Mesendoderm (in vitro differentiated cells): ENCODE results near the gene PLP1.
"Not testable (repeated sequence)": the region's sequence is repeated elsewhere in the genome, so short reads cannot be mapped to it uniquely, and the experiment has no call there.

Source experiments
- DNase-seq: peaks from one replicate; pipeline ENCODE4 v3.0.0; 2013
- H2AK5ac ChIP-seq: 2 replicates; pipeline ENCODE4 v1.6.1; 2013; ENCODE audit warnings: low read length, inconsistent platforms
- H2BK120ac ChIP-seq: 2 replicates; pipeline ENCODE4 v1.6.1; 2013; ENCODE audit warnings: low read depth, mild to moderate bottlenecking, low read length, moderate library complexity, mixed read lengths
- H2BK15ac ChIP-seq: replicated peaks from 2 replicates; pipeline ENCODE4 v1.6.1; 2013; ENCODE audit warnings: low read depth, mild to moderate bottlenecking, moderate library complexity
- H2BK5ac ChIP-seq: 2 replicates; pipeline ENCODE4 v1.6.1; 2013; ENCODE audit warnings: low read length, inconsistent platforms
- H3K18ac ChIP-seq: 2 replicates; pipeline ENCODE4 v1.6.1; 2013; ENCODE audit warnings: mild to moderate bottlenecking, low read length, mixed read lengths
- H3K23ac ChIP-seq: one replicate; pipeline ENCODE4 v1.6.1; 2013; ENCODE audit warnings: low read length
- H3K27ac ChIP-seq: 2 replicates; pipeline ENCODE4 v1.5.1; 2013; ENCODE audit warnings: low read depth, mild to moderate bottlenecking, inconsistent platforms, low read length, moderate library complexity
- H3K27me3 ChIP-seq: 2 replicates; pipeline ENCODE4 v1.6.1; 2013; ENCODE audit warnings: low read length, control low read depth, mild to moderate bottlenecking, inconsistent platforms; ENCODE audit not compliant: insufficient read depth, poor library complexity
- H3K36me3 ChIP-seq: 2 replicates; pipeline ENCODE4 v1.6.1; 2013; ENCODE audit warnings: low read length, inconsistent platforms; ENCODE audit not compliant: control insufficient read depth, insufficient read depth
- H3K4ac ChIP-seq: one replicate; pipeline ENCODE4 v1.6.1; 2013; ENCODE audit warnings: low read depth, mild to moderate bottlenecking, low read length, moderate library complexity
- H3K4me1 ChIP-seq: 2 replicates; pipeline ENCODE4 v1.6.1; 2013; ENCODE audit warnings: low read depth, low read length, inconsistent platforms; ENCODE audit not compliant: control insufficient read depth
- H3K4me2 ChIP-seq: 2 replicates; pipeline ENCODE4 v1.6.1; 2013; ENCODE audit warnings: low read length
- H3K4me3 ChIP-seq: 2 replicates; pipeline ENCODE4 v1.5.1; 2013; ENCODE audit warnings: mild to moderate bottlenecking, low read length
- H3K56ac ChIP-seq: one replicate; pipeline ENCODE4 v1.6.1; 2013; ENCODE audit warnings: low read length
- H3K79me1 ChIP-seq: 2 replicates; pipeline ENCODE4 v1.6.1; 2013; ENCODE audit warnings: low read length, inconsistent platforms
- H3K79me2 ChIP-seq: 2 replicates; pipeline ENCODE4 v1.6.1; 2013; ENCODE audit warnings: mild to moderate bottlenecking, low read length; ENCODE audit not compliant: control insufficient read depth, insufficient read depth
- H3K9ac ChIP-seq: 2 replicates; pipeline ENCODE4 v1.6.1; 2013; ENCODE audit warnings: low read length, inconsistent platforms
- H4K5ac ChIP-seq: one replicate; pipeline ENCODE4 v1.6.1; 2013; ENCODE audit warnings: low read length
- H4K8ac ChIP-seq: one replicate; pipeline ENCODE4 v1.6.1; 2013; ENCODE audit warnings: low read depth, mild to moderate bottlenecking, control low read depth, low read length, moderate library complexity
- WGBS: extraction: QIAGEN DNeasy Blood & Tissue Kit; methylation state at CpG from one replicate; pipeline ENCODE4 v1.1.7; 2013; ENCODE audit warnings: low lambda C conversion rate, missing lambda C conversion rate; ENCODE audit not compliant: insufficient coverage; ENCODE audit errors: extremely low coverage; 5-methylcytosine and 5-hydroxymethylcytosine counted together

PLP1 gene

DNA sequence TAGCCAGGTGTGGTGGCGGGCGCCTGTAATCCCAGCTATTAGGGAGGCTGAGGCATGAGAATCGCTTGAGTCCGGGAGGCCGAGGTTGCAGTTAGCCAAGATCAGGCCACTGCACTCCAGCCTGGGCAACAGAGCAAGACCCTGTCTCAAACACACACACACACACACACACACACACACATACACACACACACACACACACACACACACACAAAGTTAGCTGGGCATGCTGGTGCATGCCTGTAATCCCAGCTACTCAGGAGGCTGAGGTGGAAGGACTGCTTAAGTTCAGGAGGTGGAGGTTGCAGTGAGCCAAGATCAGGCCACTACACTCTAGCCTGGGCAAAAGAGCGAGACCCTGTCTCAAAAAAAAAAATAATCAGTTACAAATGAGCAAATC is 44.2 kb downstream of the PLP1 start:
- not testable (repeated sequence) for H2BK120ac ChIP-seq, H2BK15ac ChIP-seq, H3K36me3 ChIP-seq, H3K79me2 ChIP-seq, H4K8ac ChIP-seq, H2AK5ac ChIP-seq, H3K27ac ChIP-seq, H3K9ac ChIP-seq, DNase-seq, H3K4ac ChIP-seq, H3K27me3 ChIP-seq, H2BK5ac ChIP-seq, H3K4me1 ChIP-seq, H3K56ac ChIP-seq, H3K4me3 ChIP-seq, H3K4me2 ChIP-seq, H4K5ac ChIP-seq, H3K23ac ChIP-seq, H3K79me1 ChIP-seq, H3K18ac ChIP-seq
- WGBS: no CpG with 5 or more reads among the region's 6 CpGs

DNA sequence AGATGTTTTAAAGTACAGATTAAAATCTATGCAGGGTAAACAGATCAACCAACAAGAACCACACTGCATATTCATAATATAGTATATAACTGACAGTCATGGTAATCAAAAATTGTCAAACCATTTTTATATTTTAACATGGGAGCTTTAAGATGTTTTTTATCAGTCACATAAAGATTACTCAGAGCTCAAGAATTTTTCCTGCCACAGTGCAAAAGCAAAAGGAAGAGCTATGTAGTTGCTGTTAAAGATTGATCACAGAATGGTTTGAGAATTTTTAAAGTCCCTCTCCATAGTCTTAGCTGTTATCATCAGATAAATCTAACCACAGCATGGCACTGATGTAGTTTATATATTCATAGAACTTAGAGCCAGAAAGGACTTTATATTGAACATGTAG is 47.0 kb downstream of the PLP1 start:
- H3K18ac ChIP-seq: no peak overlapping the region
- H2BK5ac ChIP-seq: no peak overlapping the region
- H3K4me2 ChIP-seq: no peak overlapping the region
- no peak overlapping the region for H3K4me3 ChIP-seq
- no peak overlapping the region for H3K4ac ChIP-seq
- no peak overlapping the region for H3K56ac ChIP-seq
- H2BK15ac ChIP-seq: no peak overlapping the region
- H2BK120ac ChIP-seq: no peak overlapping the region
- H3K36me3 ChIP-seq: no peaks in the 10 kb centered on the region
- no peak overlapping the region for H3K9ac ChIP-seq
- DNase-seq: no peak
- H4K5ac ChIP-seq: no peak overlapping the region
- H3K27me3 ChIP-seq: no peaks in the 10 kb centered on the region
- H3K27ac ChIP-seq: no peak overlapping the region
- H3K23ac ChIP-seq: no peak overlapping the region
- no peaks in the 10 kb centered on the region for H3K79me1 ChIP-seq
- H3K79me2 ChIP-seq: no peaks in the 10 kb centered on the region
- no peak overlapping the region for H4K8ac ChIP-seq
- no peaks in the 10 kb centered on the region for H3K4me1 ChIP-seq
- no peak overlapping the region for H2AK5ac ChIP-seq

DNA sequence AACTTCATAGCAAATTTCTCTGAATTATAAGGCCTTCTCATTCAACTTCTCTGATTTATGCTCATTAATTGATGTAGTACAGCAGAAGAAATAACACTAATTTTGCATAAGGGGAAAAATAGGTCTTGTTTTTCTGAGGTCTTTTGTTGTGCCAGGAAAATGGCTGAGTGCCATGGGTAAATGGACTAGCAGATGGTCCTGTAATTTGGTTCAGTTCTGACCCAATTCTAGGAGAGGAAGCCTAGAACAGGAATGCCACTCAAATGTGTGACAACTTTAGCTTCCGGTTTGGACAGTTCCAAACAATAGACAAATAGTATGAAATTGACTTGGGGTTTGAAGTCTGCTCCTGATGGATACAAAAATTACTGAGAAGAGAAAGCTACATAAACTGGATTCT is 49.2 kb downstream of the PLP1 start:
- H2AK5ac ChIP-seq: no peak overlapping the region
- H3K36me3 ChIP-seq: no peaks in the 10 kb centered on the region
- H3K4me3 ChIP-seq: no peak overlapping the region
- no peak overlapping the region for H4K5ac ChIP-seq
- no peak overlapping the region for H3K27ac ChIP-seq
- H3K27me3 ChIP-seq: no peaks in the 10 kb centered on the region
- no peak overlapping the region for H2BK120ac ChIP-seq
- no peaks in the 10 kb centered on the region for H3K4me1 ChIP-seq
- no peaks in the 10 kb centered on the region for H3K79me2 ChIP-seq
- no peak overlapping the region for H3K4ac ChIP-seq
- no peak overlapping the region for H4K8ac ChIP-seq
- no CpG with 5 or more reads among the region's 1 CpG for WGBS
- no peak for DNase-seq
- no peak overlapping the region for H2BK15ac ChIP-seq
- no peak overlapping the region for H3K23ac ChIP-seq
- H2BK5ac ChIP-seq: no peak overlapping the region
- no peak overlapping the region for H3K56ac ChIP-seq
- no peak overlapping the region for H3K4me2 ChIP-seq
- no peaks in the 10 kb centered on the region for H3K79me1 ChIP-seq
- H3K9ac ChIP-seq: no peak overlapping the region
- H3K18ac ChIP-seq: no peak overlapping the region

DNA sequence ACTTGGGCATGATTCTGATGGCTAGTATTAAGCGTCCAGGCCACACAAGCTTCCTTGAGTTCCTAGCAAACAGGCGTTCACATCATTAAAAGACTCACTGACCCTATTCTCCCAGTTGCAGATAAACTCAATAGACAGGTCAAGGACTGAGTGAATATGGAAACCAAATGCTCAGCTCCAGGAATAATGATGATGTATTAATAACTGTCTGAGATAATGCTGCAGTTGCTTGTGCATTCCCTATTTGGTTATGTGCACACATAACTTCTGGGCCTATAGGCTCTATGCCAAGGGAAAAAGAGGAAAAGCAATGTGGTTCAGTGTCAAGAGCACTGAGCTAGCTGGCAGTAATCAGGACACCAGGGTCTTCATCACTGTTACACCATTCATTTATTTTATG is 51.9 kb downstream of the PLP1 start:
- Histone ChIP-seq H2BK5ac (no peak overlapping the region), H3K27ac (no peak overlapping the region), H3K79me2 (no peaks in the 10 kb centered on the region), H2AK5ac (no peak overlapping the region), H2BK15ac (no peak overlapping the region), H3K23ac (no peak overlapping the region), H3K4me3 (no peak overlapping the region), H4K5ac (no peak overlapping the region), H3K4me1 (no peaks in the 10 kb centered on the region), H3K56ac (no peak overlapping the region), H4K8ac (no peak overlapping the region), H3K4ac (no peak overlapping the region), H3K9ac (no peak overlapping the region), H3K27me3 (no peaks in the 10 kb centered on the region), H2BK120ac (no peak overlapping the region), H3K79me1 (no peaks in the 10 kb centered on the region), H3K36me3 (no peaks in the 10 kb centered on the region), H3K4me2 (no peak overlapping the region), H3K18ac (no peak overlapping the region)
- no peak for DNase-seq
- WGBS: no CpG with 5 or more reads among the region's 2 CpGs

DNA sequence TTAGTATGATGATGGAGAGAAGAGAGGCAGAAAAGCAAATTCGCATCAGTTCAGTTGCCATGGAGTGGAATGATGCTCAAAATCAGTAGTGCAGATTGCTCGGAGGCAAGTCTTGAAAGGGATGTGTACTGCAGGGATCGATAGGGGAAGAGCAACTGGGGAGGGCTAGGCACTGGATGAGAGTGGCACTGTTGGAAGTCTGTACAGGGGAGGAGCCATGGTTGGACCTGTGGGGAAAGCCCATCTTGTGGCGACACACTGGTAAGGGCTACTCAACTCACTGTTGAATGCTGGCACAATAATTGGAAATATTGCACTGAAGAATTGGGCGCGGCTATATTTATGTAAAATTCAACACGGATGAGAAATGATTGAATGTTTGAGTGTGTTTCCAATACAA is 54.2 kb downstream of the PLP1 start:
- no peaks in the 10 kb centered on the region for H3K27me3 ChIP-seq

DNA sequence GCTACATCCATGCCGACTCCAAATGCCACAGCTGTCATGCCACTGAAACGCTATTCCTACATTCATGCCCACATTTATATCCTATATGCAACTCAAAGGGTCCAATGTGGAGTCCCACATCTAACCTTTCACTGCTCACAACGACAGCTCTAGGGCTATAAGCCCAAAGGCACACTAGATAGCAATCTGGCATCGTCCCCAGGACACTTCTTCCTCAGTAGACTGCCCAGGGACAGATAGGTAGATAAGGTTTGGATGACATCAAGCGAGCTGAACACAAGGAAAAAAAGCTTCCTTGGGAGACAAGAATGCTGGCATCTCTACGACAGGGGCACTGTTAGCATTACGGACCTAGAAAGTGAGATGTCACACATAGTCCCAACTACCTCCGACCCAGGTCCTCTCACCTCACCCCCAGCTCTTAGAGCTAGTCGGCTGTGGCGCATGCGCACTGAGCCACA is 54.7 kb downstream of the PLP1 start:
- H4K8ac ChIP-seq: no peak overlapping the region
- no peak overlapping the region for H3K4me2 ChIP-seq
- no peak overlapping the region for H3K4ac ChIP-seq
- WGBS: no CpG with 5 or more reads among the region's 11 CpGs
- no peak overlapping the region for H4K5ac ChIP-seq
- H3K27ac ChIP-seq: no peak overlapping the region
- no peak overlapping the region for H2BK5ac ChIP-seq
- no peak overlapping the region for H2AK5ac ChIP-seq
- H3K79me2 ChIP-seq: no peaks in the 10 kb centered on the region
- no peak overlapping the region for H2BK120ac ChIP-seq
- H3K36me3 ChIP-seq: no peaks in the 10 kb centered on the region
- no peaks in the 10 kb centered on the region for H3K79me1 ChIP-seq
- no peak overlapping the region for H3K18ac ChIP-seq
- no peaks in the 10 kb centered on the region for H3K4me1 ChIP-seq
- no peak overlapping the region for H3K23ac ChIP-seq
- no peaks in the 10 kb centered on the region for H3K27me3 ChIP-seq
- no peak for DNase-seq
- H2BK15ac ChIP-seq: no peak overlapping the region
- no peak overlapping the region for H3K4me3 ChIP-seq
- H3K56ac ChIP-seq: no peak overlapping the region
- no peak overlapping the region for H3K9ac ChIP-seq

More for the DNA sequence above, 54.2 kb downstream of the PLP1 start:
- Histone ChIP-seq H3K36me3 (no peaks in the 10 kb centered on the region), H3K4ac (no peak overlapping the region), H3K4me3 (no peak overlapping the region), H3K9ac (no peak overlapping the region), H3K18ac (no peak overlapping the region), H3K79me1 (no peaks in the 10 kb centered on the region), H3K4me1 (no peaks in the 10 kb centered on the region), H3K27ac (no peak overlapping the region), H4K5ac (no peak overlapping the region), H2BK120ac (no peak overlapping the region), H2BK15ac (no peak overlapping the region), H4K8ac (no peak overlapping the region), H3K4me2 (no peak overlapping the region), H2AK5ac (no peak overlapping the region), H3K23ac (no peak overlapping the region), H3K79me2 (no peaks in the 10 kb centered on the region), H2BK5ac (no peak overlapping the region), H3K56ac (no peak overlapping the region)
- DNase-seq: no peak
- no CpG with 5 or more reads among the region's 7 CpGs for WGBS
